Caco-2 (cell line): ENCODE measurements around the gene TERB1. TPM values are rescaled to one million over a fixed set of nuclear protein-coding genes. Genes with fewer than 3 reads are reported as not detected.
"Not testable (repeated sequence)": the region's sequence is repeated elsewhere in the genome, so short reads cannot be mapped to it uniquely, and the experiment has no call there.

Experiments
- BruUV-seq: library from RNA; stranded (reverse); fragments of 400-500 nt; replicated peaks from 2 replicates; lab custom pipeline; 2021; lab: Mats Ljungman, UMichigan
- CTCF ChIA-PET: fragments of 300-600 bp; sonication (Branson Sonifier 250); formaldehyde crosslinking; loops from one replicate; lab custom pipeline; 2022; ENCODE audit warnings: antibody characterized with exemption; lab: Charles Lee
- POLR2A ChIA-PET: fragments of 300-600 bp; sonication (Branson Sonifier 250); formaldehyde crosslinking; loops from one replicate; lab custom pipeline; 2022; ENCODE audit warnings: antibody characterized with exemption; lab: Charles Lee
- DNase-seq, 2 experiments: peaks; one replicate each; pipeline versions ENCODE4 v3.0.0 to v3.0.0-alpha.2; 2020 to 2022
- H3K27me3 ChIP-seq: replicated peaks from 2 replicates; pipeline ENCODE4 v1.6.0; 2011; ENCODE audit warnings: low read length; ENCODE audit not compliant: control insufficient read depth, insufficient read depth
- H3K36me3 ChIP-seq: 2 replicates; pipeline ENCODE4 v1.5.1; 2011; ENCODE audit warnings: low read length; ENCODE audit not compliant: control insufficient read depth, insufficient read depth
- H3K4me1 ChIP-seq: fragments of 250-450 bp; sonication (Bioruptor Pico); 2 replicates; pipeline ENCODE4 v1.5.1; 2020; ENCODE audit warnings: mild to moderate bottlenecking
- H3K4me3 ChIP-seq: 2 replicates; pipeline ENCODE4 v1.5.1; 2011; ENCODE audit warnings: low read depth, mild to moderate bottlenecking, control low read depth, low read length
- H3K9me3 ChIP-seq: fragments of 250-450 bp; sonication (Bioruptor Pico); 2 replicates; pipeline ENCODE4 v1.5.1; 2020; ENCODE audit warnings: mild to moderate bottlenecking, moderate library complexity
- H3K27ac Mint-ChIP-seq: one replicate; pipeline ENCODE4 v1.8.0; 2022; ENCODE audit warnings: mixed read lengths; ENCODE audit not compliant: unreplicated experiment
- H3K27me3 Mint-ChIP-seq: one replicate; pipeline ENCODE4 v1.8.0; 2022; ENCODE audit warnings: mixed read lengths; ENCODE audit not compliant: insufficient read depth, unreplicated experiment
- H3K36me3 Mint-ChIP-seq: one replicate; pipeline ENCODE4 v1.8.0; 2022; ENCODE audit warnings: mild to moderate bottlenecking, mixed read lengths; ENCODE audit not compliant: insufficient read depth, unreplicated experiment
- H3K4me1 Mint-ChIP-seq: one replicate; pipeline ENCODE4 v1.8.0; 2022; ENCODE audit warnings: low read depth, mixed read lengths; ENCODE audit not compliant: unreplicated experiment
- H3K4me3 Mint-ChIP-seq: one replicate; pipeline ENCODE4 v1.8.0; 2022; ENCODE audit warnings: mild to moderate bottlenecking, moderate library complexity, mixed read lengths; ENCODE audit not compliant: unreplicated experiment
- H3K9me3 Mint-ChIP-seq: one replicate; pipeline ENCODE4 v1.8.0; 2022; ENCODE audit warnings: mixed read lengths; ENCODE audit not compliant: unreplicated experiment
- CTCF ChIP-seq, 2 experiments: fragments of 200-600 bp in 1 of 2; IDR thresholded peaks; 1 replicate in 1 of 2; 2 replicates in 1 of 2; pipeline versions ENCODE4 v1.5.1 to v1.8.0; 2011 to 2022; ENCODE audit warnings: antibody characterized with exemption in 1 of 2, control low read depth in 1 of 2, inconsistent platforms in 1 of 2, low read depth in 1 of 2, low read length in 1 of 2, mild to moderate bottlenecking in 1 of 2, moderate library complexity in 1 of 2; ENCODE audit not compliant: insufficient read depth in 1 of 2, severe bottlenecking in 1 of 2, unreplicated experiment in 1 of 2
- intact Hi-C: fragments of 100-400 bp; cut with micrococcal nuclease; formaldehyde crosslinking; loops from one replicate; pipeline ENCODE4 v1.10.0; 2022; ENCODE audit not compliant: unreplicated experiment
- total RNA-seq: library from RNA; stranded (reverse); gene quantifications from 2 replicates; pipeline ENCODE4 v1.2.3, GENCODE V29; 2022

TERB1 gene
- total RNA-seq, 1 experiment from 2014 or later = not detected

- Histone ChIP-seq H3K27me3 (no peaks in the 10 kb centered on the region), H3K9me3 (no peaks in the 10 kb centered on the region), H3K4me3 (no peak overlapping the region), H3K36me3 (no peaks in the 10 kb centered on the region; the same call in 1 of the 2 replicates), H3K4me1 (no peaks in the 10 kb centered on the region)
- ChIA-PET CTCF (interaction anchor here (0.5 kb wide), 1 partner anchor 1222 kb away, joined by 4 read pairs; no protein-coding TSS in a partner anchor), POLR2A (no interaction called here)
- no peak for TF ChIP-seq CTCF (IDR thresholded peaks at IDR 0.05; ENCODE audit: insufficient read depth in 1 of 2, low read depth in 1 of 2, low read length in 1 of 2, severe bottlenecking in 1 of 2, unreplicated experiment in 1 of 2)
- Mint-ChIP-seq H3K4me3 (no peak overlapping the region), H3K36me3 (peaks cover 25% of the 10 kb centered on the region), H3K4me1 (no peaks in the 10 kb centered on the region), H3K9me3 (no peaks in the 10 kb centered on the region), H3K27ac (no peak overlapping the region), H3K27me3 (no peaks in the 10 kb centered on the region)
- no peak for DNase-seq
- no TSS peak for BruUV-seq
- intact Hi-C loops = no loop called here
Measured at GRCh38 chr16:66800856-66801255, 528 bp downstream of the TERB1 start.

- H3K4me3 Mint-ChIP-seq = no peak overlapping the region
- no peaks in the 10 kb centered on the region for H3K4me1 Mint-ChIP-seq
- intact Hi-C loops = no loop called here
- no peaks in the 10 kb centered on the region; the same call in 1 of the 2 replicates for H3K36me3 ChIP-seq
- no peak for DNase-seq
- no peak for TF ChIP-seq CTCF (IDR thresholded peaks at IDR 0.05; ENCODE audit: insufficient read depth in 1 of 2, low read depth in 1 of 2, low read length in 1 of 2, severe bottlenecking in 1 of 2, unreplicated experiment in 1 of 2)
- no peak overlapping the region for H3K27ac Mint-ChIP-seq
- no TSS peak for BruUV-seq
- H3K4me1 ChIP-seq = no peaks in the 10 kb centered on the region
- H3K27me3 ChIP-seq = no peaks in the 10 kb centered on the region
- ChIA-PET CTCF (no interaction called here), POLR2A (no interaction called here)
- H3K4me3 ChIP-seq = no peak overlapping the region
- H3K27me3 Mint-ChIP-seq = no peaks in the 10 kb centered on the region
- no peaks in the 10 kb centered on the region for H3K9me3 ChIP-seq
- no peaks in the 10 kb centered on the region for H3K36me3 Mint-ChIP-seq
- no peaks in the 10 kb centered on the region for H3K9me3 Mint-ChIP-seq
Measured at GRCh38 chr16:66798161-66798560, 3.2 kb downstream of the TERB1 start.

- H3K36me3 ChIP-seq, H3K4me3 Mint-ChIP-seq, H3K4me3 ChIP-seq, H3K27me3 ChIP-seq, H3K36me3 Mint-ChIP-seq, H3K4me1 Mint-ChIP-seq, H3K27ac Mint-ChIP-seq, H3K9me3 ChIP-seq, H3K4me1 ChIP-seq, H3K9me3 Mint-ChIP-seq, intact Hi-C loops, BruUV-seq, POLR2A ChIA-PET, CTCF ChIA-PET, DNase-seq: not testable (repeated sequence)
- H3K27me3 Mint-ChIP-seq = peaks cover 11% of the 10 kb centered on the region
Measured at GRCh38 chr16:66793984-66794383, 7.4 kb downstream of the TERB1 start.
